ENCODE results near the gene PPFIA1.

The PPFIA1 gene

GRCh38 chr11:70244698-70245097 lies 25.8 kb upstream of the PPFIA1 start:
- no peak for TF ChIP-seq YY1 (IDR thresholded peaks at IDR 0.05; ENCODE audit: low read depth)
- TF ChIP-seq ZBTB7A (IDR thresholded peaks at IDR 0.05; ENCODE audit: low read depth), result no peak
- TF ChIP-seq MAX (IDR thresholded peaks at IDR 0.05), result no peak
- TF ChIP-seq USF1 (IDR thresholded peaks at IDR 0.05), result no peak
- TF ChIP-seq REST (IDR thresholded peaks at IDR 0.05; ENCODE audit: low read depth), result no peak
- TF ChIP-seq TAF1 (IDR thresholded peaks at IDR 0.05; ENCODE audit: low read depth), result no peak
- TF ChIP-seq EP300 (IDR thresholded peaks at IDR 0.05; ENCODE audit: borderline replicate concordance), result no peak
- TF ChIP-seq RAD21 (IDR thresholded peaks at IDR 0.05; ENCODE audit: low read depth), result no peak
- no peak for TF ChIP-seq CEBPB (IDR thresholded peaks at IDR 0.05)
- no peak for TF ChIP-seq FOXM1 (IDR thresholded peaks at IDR 0.05; ENCODE audit: borderline replicate concordance, low read depth)
- no peak for TF ChIP-seq EGR1 (IDR thresholded peaks at IDR 0.05)
- no peak for TF ChIP-seq CREB1 (IDR thresholded peaks at IDR 0.05; ENCODE audit: low read depth)
- TF ChIP-seq NFIC (IDR thresholded peaks at IDR 0.05), result no peak
- TF ChIP-seq TCF12 (IDR thresholded peaks at IDR 0.05; ENCODE audit: low read depth), result no peak

GRCh38 chr11:70246196-70246595 lies 24.3 kb upstream of the PPFIA1 start:
- TF ChIP-seq TCF12 (IDR thresholded peaks at IDR 0.05; ENCODE audit: low read depth) (no peak), EGR1 (IDR thresholded peaks at IDR 0.05) (no peak), ZBTB7A (IDR thresholded peaks at IDR 0.05; ENCODE audit: low read depth) (no peak), EP300 (IDR thresholded peaks at IDR 0.05; ENCODE audit: borderline replicate concordance) (no peak), RAD21 (IDR thresholded peaks at IDR 0.05; ENCODE audit: low read depth) (no peak), TAF1 (IDR thresholded peaks at IDR 0.05; ENCODE audit: low read depth) (no peak), USF1 (IDR thresholded peaks at IDR 0.05) (no peak), CEBPB (IDR thresholded peaks at IDR 0.05) (no peak), MAX (IDR thresholded peaks at IDR 0.05) (no peak), NFIC (IDR thresholded peaks at IDR 0.05) (no peak), YY1 (IDR thresholded peaks at IDR 0.05; ENCODE audit: low read depth) (no peak)

- TF ChIP-seq RAD21 (IDR thresholded peaks at IDR 0.05; ENCODE audit: low read depth) (no peak), CREB1 (IDR thresholded peaks at IDR 0.05; ENCODE audit: low read depth) (no peak), REST (IDR thresholded peaks at IDR 0.05; ENCODE audit: low read depth) (no peak), USF1 (IDR thresholded peaks at IDR 0.05) (no peak), TEAD4 (IDR thresholded peaks at IDR 0.05) (no peak), CEBPB (IDR thresholded peaks at IDR 0.05) (no peak), EGR1 (IDR thresholded peaks at IDR 0.05) (no peak), TCF12 (IDR thresholded peaks at IDR 0.05; ENCODE audit: low read depth) (no peak), YY1 (IDR thresholded peaks at IDR 0.05; ENCODE audit: low read depth) (no peak), NFIC (IDR thresholded peaks at IDR 0.05) (no peak), MAX (IDR thresholded peaks at IDR 0.05) (no peak), ZBTB7A (IDR thresholded peaks at IDR 0.05; ENCODE audit: low read depth) (no peak), FOXM1 (IDR thresholded peaks at IDR 0.05; ENCODE audit: borderline replicate concordance, low read depth) (no peak), TAF1 (IDR thresholded peaks at IDR 0.05; ENCODE audit: low read depth) (no peak), EP300 (IDR thresholded peaks at IDR 0.05; ENCODE audit: borderline replicate concordance) (no peak)
These were observed 23.3 kb upstream of the PPFIA1 start for GRCh38 chr11:70247042-70247709.

- no peak for TF ChIP-seq TAF1 (IDR thresholded peaks at IDR 0.05; ENCODE audit: low read depth)
- TF ChIP-seq FOXM1 (IDR thresholded peaks at IDR 0.05; ENCODE audit: borderline replicate concordance, low read depth), result no peak
- TF ChIP-seq MAX (IDR thresholded peaks at IDR 0.05), result no peak
- no peak for TF ChIP-seq TEAD4 (IDR thresholded peaks at IDR 0.05)
- no peak for TF ChIP-seq RAD21 (IDR thresholded peaks at IDR 0.05; ENCODE audit: low read depth)
- TF ChIP-seq CEBPB (IDR thresholded peaks at IDR 0.05), result no peak
- no peak for TF ChIP-seq CREB1 (IDR thresholded peaks at IDR 0.05; ENCODE audit: low read depth)
- TF ChIP-seq EGR1 (IDR thresholded peaks at IDR 0.05), result no peak
- no peak for TF ChIP-seq TCF12 (IDR thresholded peaks at IDR 0.05; ENCODE audit: low read depth)
- no peak for TF ChIP-seq NFIC (IDR thresholded peaks at IDR 0.05)
- no peak for TF ChIP-seq REST (IDR thresholded peaks at IDR 0.05; ENCODE audit: low read depth)
- TF ChIP-seq YY1 (IDR thresholded peaks at IDR 0.05; ENCODE audit: low read depth), result no peak
- TF ChIP-seq ZBTB7A (IDR thresholded peaks at IDR 0.05; ENCODE audit: low read depth), result no peak
- TF ChIP-seq USF1 (IDR thresholded peaks at IDR 0.05), result no peak
- TF ChIP-seq EP300 (IDR thresholded peaks at IDR 0.05; ENCODE audit: borderline replicate concordance), result no peak
These were observed 22.8 kb upstream of the PPFIA1 start for GRCh38 chr11:70247710-70248072.
